Ramos (cell line): ENCODE results near the gene PPAN.

Experiments
- in situ Hi-C: fragments of 300-500 bp; cut with MboI; formaldehyde crosslinking; loops from one replicate; pipeline ENCODE4 v1.14.3; 2022; ENCODE audit warnings: low sequenced_read_pairs; ENCODE audit not compliant: unreplicated experiment

Gene PPAN

GRCh38 chr19:10106100-10106936 is at the start of gene PPAN:
Gene PPAN (plus strand): TSS chr19:10106362. CDS start chr19:10106395, 33 bp downstream.
- in situ Hi-C loops = no loop called here

GRCh38 chr19:10061717-10062310 is 44.3 kb upstream of the PPAN start:
- in situ Hi-C loops = no loop called here

GRCh38 chr19:10068205-10068604 is 38.0 kb upstream of the PPAN start:
- in situ Hi-C loops = no loop called here

- in situ Hi-C loops = no loop called here
These were observed 37.1 kb upstream of the PPAN start for GRCh38 chr19:10069046-10069445.

GRCh38 chr19:10070730-10071446 is 35.3 kb upstream of the PPAN start:
- in situ Hi-C loops = no loop called here

- in situ Hi-C loops = no loop called here
These were observed 32.0 kb upstream of the PPAN start for GRCh38 chr19:10074153-10074552.

GRCh38 chr19:10076535-10076934 is 29.6 kb upstream of the PPAN start:
- in situ Hi-C loops = no loop called here

- in situ Hi-C loops = no loop called here
These were observed 27.8 kb upstream of the PPAN start for GRCh38 chr19:10078329-10078728.

- in situ Hi-C loops = no loop called here
These were observed 27.1 kb upstream of the PPAN start for GRCh38 chr19:10079031-10079453.

- in situ Hi-C loops = no loop called here
These were observed 22.3 kb upstream of the PPAN start for GRCh38 chr19:10083911-10084310.

- in situ Hi-C loops = no loop called here
These were observed 21.4 kb upstream of the PPAN start for GRCh38 chr19:10084803-10085202.

GRCh38 chr19:10085641-10086590 is 20.2 kb upstream of the PPAN start, which contains the start of gene SHFL:
Gene SHFL (plus strand): TSS chr19:10086317. CDS start chr19:10086428, 111 bp downstream.
- in situ Hi-C loops = no loop called here

GRCh38 chr19:10086591-10087192 is 19.5 kb upstream of the PPAN start:
- in situ Hi-C loops = no loop called here

- in situ Hi-C loops = no loop called here
These were observed 18.7 kb upstream of the PPAN start for GRCh38 chr19:10087296-10088061.

- in situ Hi-C loops = no loop called here
These were observed 17.1 kb upstream of the PPAN start for GRCh38 chr19:10088949-10089554.

GRCh38 chr19:10089801-10090375 is 16.3 kb upstream of the PPAN start:
- in situ Hi-C loops = no loop called here

GRCh38 chr19:10091370-10091687 is 14.8 kb upstream of the PPAN start:
- in situ Hi-C loops = no loop called here
